ENCODE data around the gene ZEB1. TPM values are rescaled to one million over a fixed set of nuclear protein-coding genes. Genes with fewer than 3 reads are reported as not detected.

Gene ZEB1
- total RNA-seq = 121 and 168 TPM in 2 replicates

DNA sequence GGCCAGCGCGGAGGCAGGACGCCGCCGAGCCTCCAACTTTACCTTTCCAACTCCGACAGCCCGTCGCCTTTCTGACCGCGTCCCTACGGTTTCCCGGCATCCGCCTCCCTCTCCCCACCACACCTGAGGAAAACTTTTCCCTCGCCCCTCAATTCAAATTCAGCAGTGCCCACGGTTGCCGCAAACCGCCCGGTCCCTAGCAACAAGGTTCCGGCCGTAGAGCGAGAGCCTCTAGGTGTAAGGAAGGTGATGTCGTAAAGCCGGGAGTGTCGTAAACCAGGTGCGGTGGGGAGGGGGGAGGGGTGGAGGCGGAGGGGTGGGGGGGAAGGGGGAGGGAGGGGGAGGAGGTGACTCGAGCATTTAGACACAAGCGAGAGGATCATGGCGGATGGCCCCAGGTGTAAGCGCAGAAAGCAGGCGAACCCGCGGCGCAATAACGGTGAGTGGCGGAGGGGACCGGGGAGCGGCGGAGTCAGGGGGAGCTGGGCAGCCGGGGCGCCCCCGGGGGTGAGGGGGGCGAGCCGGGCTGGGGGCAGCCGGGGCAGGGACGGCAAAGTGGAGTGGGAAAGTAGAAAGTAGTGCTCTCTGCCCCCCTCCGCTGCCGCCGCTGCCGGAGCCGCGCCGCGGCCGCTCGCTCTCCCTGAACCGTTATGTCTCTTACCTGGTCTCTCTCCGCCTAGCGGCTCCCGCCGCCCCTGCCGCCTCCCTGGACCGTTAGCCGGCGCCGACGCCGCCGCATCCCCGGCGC is at the start of gene ZEB1:
TSS of gene ZEB1 (plus strand) at position 363 of the 748 bp plus-strand sequence. CDS start at position 382, 19 bp downstream.
- DNase-seq (ENCODE audit: low read depth, low spot score) = peak; percentile 84

DNA sequence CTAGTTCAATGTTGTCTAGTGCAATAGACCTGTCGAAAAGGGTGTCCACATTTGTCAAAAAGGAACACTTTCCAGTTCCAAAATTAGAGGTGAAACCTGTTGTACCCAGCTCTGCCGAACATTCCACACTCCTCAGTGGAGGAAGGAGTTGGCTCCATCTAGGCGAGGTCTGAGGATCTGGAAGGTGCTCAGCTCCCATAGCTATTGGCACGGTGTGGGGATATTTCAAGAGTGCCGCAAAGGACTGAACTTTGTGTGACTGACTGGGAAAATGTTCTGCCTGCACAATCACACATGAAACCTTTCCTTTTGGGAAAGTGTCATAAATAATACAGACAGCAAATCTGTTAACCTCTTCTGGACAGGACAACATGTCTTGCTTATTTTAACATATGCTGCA is 48.1 kb upstream of the ZEB1 start:
- DNase-seq (ENCODE audit: low read depth, low spot score) = no peak

DNA sequence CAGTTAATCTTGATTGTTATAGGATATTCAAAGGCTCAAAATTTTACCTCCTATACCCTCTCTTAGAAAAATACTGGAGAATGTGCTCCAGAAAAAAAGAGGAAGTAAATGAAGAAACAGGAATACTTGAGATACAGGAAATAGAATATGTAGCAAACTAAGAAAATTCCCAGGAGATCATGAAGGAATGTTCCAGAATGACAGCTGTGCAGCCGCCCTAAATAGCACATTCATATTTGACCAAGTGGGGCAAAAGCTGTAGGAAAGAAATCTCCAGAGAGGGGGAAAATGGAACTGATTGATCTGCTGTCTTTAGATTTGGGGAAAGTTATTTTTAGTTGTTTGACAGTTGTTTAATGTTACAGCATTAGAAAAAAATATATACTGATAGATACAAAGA is 46.2 kb upstream of the ZEB1 start:
- no peak for DNase-seq (ENCODE audit: low read depth, low spot score)

DNA sequence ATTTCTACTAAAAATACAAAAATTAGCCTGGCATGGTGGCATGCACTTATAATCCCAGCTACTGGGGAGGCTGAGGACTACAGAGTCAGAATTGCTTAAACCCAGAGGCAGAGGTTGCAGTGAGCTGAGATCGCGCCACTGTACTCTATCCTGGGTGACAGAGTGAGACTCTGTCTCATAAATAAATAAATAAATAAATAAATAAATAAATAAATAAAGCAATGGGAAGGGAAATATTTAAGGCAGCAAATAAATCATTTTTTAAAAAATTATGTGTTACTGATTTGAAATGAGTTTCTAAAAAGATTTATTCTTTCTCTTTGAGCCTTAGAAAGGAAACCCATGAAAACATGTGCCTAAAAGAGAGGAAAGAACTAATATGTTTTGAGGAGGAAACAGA is 45.2 kb upstream of the ZEB1 start:
- DNase-seq (ENCODE audit: low read depth, low spot score) = no peak

DNA sequence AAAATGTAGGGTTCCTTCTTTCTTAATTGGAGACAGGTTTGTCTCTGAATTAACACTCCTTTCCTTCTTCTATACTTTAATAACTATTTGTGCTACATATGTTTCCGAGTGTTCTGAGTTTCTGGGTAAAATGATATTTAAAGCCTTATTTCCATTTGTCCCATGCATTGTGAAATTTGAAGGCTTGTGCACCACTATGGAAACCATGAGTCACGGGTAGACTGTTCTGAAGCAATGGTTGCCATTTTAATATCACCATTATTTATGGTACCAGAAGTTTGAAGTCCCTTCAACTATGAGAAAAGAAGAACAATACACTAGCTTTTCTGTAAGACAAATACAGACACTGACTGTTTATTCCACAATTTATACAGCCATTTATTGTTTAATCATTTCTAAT is 44.7 kb upstream of the ZEB1 start:
- DNase-seq (ENCODE audit: low read depth, low spot score) = no peak

DNA sequence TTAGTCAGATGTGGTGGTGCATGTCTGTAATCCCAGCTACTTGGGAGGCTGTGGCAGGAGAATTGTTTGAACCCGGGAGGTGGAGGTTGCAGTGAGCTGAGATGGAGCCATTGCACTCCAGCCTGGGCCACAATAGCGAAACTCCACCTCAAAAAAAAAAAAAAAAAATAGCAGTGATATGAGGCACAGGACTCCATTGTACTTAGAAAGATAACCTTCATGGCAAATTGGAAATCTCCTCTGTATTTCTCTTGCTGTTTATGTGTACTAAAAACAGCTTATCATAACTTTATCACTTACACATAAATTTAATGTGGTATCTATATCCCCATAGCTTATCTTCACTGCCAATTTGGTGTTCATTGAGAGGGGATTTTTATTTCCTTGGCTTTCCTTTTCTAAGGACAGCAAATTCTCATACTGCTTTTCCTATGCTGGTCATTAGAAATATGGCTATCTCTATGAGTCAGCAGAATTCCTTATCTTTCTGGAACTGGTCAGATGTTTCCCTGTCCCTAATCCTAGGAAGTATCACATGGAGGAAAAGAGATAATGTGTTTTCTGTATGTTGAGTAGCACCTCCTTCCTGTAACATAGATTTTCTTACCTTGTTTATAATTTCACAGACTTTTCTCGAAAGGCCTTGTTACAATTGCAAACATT is 40.6 kb upstream of the ZEB1 start:
- peak; percentile 58 for DNase-seq (ENCODE audit: low read depth, low spot score)

DNA sequence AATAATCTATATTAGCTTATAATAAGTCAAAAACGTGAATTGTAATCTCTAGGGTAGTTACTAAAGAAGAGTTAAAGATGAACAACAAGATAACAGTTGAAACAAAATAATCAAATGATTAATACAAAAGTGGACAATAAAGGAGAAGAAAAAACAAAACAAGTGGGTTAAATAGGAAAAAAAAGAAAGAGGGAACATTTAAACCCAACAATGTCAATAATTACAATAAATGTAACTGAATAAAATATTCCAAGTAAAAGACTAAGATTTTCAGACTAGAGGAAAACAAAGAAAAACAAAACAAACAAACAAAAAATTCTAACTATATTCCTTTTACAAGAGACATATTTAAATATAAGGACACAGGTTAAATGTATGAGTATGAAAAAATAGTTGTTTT is 38.0 kb upstream of the ZEB1 start:
- DNase-seq (ENCODE audit: low read depth, low spot score) = no peak

DNA sequence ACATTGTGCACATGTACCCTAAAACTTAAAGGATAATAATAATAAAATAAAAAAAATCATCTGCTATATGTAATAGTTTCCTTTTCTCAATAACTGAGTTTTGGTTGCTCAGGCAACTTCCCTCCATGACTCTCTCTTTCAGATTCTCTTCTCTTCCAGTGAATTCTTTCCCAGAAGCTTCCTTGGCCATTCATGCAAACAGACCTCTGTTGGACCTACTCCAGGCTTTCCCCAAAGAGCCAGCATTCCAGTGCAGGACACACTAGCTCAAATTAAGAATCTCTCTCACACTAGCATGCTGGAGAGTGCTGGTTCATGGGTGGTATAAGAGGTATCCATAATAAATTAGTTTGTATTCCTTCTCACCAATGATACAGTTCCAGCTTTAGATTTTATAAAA is 31.0 kb upstream of the ZEB1 start:
- no peak for DNase-seq (ENCODE audit: low read depth, low spot score)

DNA sequence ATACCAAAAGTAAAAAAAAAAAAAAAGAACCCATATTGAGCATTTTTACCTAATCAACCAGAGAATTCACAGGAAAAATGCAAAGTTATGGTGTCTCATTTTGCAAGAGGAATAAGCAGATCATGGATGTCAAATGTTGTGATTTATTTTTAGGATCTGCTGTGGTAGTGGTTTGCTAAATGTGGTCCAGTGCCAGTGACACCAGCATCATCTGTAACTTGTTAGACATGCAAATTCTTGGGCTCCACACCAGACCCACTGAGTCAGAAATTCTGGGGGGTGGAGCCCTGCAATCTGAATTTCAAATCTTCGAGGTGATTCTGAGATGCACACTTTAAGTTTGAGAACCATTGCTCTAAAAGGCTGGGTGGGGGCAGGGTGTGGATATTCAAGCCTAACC is 30.1 kb upstream of the ZEB1 start:
- DNase-seq (ENCODE audit: low read depth, low spot score) = no peak

DNA sequence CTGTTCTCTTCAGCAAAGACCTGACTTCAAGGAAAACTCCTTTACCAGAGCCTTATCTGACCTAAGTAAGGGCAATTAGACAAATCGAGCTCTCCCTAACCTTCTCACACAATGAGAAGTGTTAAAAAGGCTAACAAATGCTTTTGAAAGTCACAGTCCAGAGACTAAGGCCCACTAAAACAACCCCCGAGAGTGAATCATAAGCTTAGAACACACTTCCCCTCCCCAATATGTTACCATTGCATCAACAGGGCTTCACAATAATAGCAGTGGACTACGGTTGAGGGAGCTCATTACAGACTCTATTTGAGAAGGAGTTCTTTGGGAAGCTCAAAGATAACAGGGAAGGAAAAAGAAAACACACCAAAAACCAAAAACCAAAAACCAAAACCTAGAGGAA is 28.6 kb upstream of the ZEB1 start:
- DNase-seq (ENCODE audit: low read depth, low spot score) = no peak

DNA sequence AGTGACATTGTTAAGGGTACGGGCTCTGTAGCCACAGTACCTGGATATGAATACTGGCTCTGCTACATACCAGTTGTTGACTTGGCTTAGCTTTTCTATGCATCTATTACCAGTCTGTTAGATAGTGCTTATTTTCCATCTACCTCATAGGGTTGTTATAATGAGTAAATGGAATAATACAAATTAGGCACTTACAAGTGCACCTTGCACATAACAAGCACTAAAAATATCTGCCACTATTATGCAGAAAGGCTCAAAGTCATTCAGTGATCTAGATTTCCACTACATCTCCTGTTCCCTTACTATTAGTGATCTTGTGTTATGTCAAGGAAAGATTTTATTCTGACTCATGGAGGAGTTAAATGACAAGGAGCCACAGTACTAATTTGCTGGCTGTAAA is 27.9 kb upstream of the ZEB1 start:
- DNase-seq (ENCODE audit: low read depth, low spot score) = no peak

DNA sequence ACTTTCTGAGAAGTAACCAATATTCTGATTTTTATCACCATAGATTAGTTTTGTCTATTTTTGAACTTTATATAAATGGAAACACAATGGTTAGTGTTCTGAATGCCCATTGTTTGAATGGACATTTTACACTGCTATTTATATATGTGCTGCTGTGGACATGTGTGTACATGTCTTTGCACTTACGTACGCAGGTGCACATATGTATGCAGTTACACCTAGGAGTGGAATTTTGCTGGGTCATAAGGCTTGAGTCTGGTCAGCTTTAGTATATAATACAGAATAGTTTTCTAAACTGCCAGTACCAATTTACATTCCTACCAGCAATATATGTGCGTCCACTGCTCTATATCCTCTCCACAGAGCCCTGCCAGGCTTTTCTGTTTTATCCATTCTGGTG is 24.5 kb upstream of the ZEB1 start:
- DNase-seq (ENCODE audit: low read depth, low spot score) = no peak

DNA sequence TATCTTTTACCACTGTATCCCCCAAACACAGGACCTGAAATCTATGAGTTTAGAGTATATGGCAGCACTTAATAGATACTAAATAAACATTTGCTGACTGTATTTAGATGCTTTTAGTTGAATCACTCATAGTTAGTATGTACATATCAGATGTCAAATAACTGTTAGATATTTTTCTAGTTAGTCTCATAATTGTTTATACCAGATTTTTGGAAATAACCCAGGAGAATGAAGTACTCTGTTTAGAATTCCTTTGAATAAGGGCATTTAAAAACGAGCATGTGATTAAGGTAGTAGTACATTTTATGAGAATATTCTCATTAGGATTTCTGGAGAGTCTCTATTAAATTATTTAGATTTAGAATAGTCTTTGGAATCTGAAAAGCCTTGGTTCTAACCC is 22.3 kb upstream of the ZEB1 start:
- DNase-seq (ENCODE audit: low read depth, low spot score) = no peak

DNA sequence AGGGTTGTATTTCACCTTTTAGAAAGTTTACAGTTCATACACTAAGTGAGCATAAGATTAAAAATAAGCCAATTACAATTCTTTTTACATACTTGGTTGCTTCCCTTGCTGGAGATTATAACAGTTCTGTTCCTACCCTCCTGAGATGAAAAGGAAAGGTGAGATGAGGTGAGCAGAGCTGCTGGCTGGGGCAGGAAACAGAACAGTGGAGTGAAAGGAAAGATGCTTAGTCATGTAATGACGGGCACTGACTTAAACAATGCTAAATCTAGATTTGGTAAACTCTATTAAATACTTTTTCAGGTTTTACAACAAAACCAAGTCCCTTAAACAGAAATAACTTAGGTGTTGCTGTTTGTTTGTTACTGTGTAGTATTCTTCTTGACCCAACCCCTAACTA is 19.9 kb upstream of the ZEB1 start:
- no peak for DNase-seq (ENCODE audit: low read depth, low spot score)

DNA sequence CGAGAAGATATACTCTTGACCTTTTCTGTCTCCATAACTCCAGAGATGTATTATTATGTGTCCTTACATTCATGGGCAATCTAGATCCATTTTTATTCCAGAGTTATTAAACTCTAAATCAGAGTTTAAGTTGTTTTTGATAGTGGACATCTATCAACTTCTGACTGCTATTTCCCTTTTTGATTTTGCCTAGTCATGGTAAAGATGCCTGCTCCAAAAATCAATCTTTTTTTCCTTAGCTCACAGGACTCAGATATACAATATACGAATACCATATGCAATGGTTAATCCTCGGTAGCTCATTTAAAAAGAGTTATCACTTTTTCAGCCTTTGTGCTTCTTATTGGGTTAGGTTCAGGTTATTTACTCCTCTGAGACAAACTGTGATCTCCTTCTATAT is 15.8 kb upstream of the ZEB1 start:
- no peak for DNase-seq (ENCODE audit: low read depth, low spot score)

DNA sequence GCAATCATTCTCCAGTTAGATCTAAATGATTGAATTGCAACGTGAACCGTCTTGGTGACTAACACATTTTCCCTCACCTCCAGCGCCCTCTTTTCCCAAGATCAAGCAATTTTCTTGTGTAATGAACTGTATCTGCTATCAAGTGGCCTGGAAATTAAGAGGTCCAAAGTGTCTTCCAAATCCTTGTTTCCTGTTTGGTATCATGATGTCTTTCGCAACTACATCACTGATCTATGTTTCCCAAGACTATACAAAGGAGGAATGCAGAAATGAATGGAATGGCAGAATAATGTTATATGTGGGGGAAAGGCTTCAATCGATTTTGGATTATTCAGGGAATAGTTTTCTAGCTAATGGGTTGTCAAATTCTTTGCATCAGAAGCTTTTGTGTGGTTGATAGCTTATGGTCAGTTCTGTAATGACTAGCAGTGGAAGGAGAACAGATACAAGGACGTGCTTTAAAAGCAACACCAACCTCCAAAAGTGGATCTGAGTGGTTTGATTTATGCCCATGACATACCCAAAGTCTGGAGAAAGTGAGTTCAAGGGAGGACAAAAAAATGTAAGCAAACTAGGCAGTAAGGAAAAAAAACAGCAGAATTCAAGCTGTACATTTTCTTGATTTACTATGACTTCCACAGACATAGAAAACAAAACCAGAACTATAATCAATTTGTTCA is 14.6 kb upstream of the ZEB1 start:
- DNase-seq (ENCODE audit: low read depth, low spot score) = no peak

DNA sequence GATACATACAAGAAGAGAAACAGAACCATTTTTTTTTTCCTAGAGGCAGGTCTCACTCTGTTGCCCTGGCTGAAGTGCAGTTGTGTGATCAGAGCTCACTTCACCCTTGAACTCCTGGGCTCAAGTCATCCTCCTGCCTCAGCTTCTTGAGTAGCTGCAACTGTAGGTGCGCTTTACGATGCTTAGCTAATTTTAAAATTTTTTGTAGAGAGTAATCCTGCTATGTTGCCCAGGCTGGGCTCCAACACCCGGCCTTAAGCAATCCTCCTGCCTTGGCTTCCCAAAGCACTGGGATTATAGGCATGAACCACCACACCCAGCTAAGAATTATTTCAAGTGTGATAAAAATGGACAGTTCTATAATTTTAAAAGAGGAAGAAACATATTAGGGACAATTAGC is 5.6 kb upstream of the ZEB1 start:
- DNase-seq (ENCODE audit: low read depth, low spot score) = no peak

DNA sequence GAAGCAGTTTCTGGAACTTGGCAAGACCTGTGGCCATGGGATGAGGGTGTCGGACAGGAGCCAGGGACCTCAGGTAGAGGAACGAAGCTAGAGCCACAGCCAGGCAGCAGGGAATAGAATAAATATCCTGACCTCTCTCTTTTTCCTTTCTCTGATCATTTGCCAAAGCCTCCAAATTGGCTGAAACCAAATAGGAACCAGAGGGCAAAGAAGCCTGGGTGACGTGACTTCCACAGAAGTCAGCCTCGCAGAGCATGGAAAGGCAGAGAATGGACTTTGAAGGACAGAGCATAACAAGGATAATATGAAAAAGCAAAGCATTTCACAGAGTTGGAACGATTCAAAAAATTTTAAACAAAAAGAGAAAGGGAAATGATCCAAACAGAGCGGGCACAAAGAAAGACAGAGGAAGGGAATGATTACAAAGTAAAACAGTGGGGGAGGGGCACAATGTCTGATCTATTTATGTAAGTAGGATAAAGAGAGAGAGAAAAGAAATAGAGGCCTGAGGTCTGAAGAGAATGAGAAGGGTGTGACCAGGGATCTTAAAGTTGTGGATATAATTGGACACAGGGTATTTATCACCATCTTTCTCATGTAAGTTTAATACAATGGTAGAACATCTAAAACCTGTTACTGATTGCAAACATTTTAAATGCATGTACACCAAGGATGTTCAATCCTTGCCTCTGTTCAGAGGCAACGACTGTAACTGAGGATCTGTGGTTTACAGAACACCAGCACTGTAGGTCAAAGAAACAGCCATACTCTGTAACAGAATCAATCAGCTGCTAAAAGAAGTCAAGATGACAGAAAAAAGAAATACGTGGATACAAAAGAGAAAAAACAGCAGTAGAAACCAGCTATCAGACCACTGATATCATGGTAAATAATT is 4.5 kb upstream of the ZEB1 start:
- DNase-seq (ENCODE audit: low read depth, low spot score) = no peak

DNA sequence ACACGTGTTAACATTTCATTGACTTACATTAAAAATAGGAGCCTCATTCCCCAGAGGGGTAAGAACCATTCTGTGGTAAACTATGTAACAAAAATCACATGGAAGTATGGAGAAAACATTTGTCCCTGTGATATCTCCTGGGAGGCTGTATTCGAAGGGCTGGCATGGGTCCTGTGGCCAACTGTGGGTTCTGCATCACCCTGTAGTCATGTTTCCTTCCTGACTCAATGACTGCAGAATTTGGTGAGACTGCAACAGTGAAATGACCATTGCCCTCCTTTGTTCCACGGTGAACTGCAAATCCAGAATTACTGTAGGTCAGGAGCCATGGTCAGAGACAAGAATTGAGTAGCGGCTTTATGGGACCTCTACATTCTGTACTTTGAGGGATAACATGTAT is 3.6 kb upstream of the ZEB1 start:
- no peak for DNase-seq (ENCODE audit: low read depth, low spot score)

DNA sequence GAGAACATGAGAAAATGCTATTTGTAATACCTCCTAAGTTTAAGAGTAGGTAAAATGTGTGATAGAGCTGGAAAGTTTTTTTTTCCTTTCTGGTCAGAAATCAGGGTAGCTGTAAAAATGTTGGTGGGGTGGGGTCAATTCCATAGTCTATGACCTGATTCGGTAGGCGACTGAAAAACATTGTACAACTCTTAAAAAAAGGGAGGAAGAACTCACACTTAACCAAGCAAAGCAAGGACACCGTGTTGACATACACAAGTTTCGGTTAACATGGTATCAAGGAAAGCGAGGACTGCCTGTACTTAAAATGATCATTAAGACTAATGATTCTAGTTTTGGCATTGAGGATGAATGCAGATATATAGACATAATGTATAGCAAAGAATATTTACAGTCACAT is 1.8 kb upstream of the ZEB1 start:
- DNase-seq (ENCODE audit: low read depth, low spot score) = no peak

DNA sequence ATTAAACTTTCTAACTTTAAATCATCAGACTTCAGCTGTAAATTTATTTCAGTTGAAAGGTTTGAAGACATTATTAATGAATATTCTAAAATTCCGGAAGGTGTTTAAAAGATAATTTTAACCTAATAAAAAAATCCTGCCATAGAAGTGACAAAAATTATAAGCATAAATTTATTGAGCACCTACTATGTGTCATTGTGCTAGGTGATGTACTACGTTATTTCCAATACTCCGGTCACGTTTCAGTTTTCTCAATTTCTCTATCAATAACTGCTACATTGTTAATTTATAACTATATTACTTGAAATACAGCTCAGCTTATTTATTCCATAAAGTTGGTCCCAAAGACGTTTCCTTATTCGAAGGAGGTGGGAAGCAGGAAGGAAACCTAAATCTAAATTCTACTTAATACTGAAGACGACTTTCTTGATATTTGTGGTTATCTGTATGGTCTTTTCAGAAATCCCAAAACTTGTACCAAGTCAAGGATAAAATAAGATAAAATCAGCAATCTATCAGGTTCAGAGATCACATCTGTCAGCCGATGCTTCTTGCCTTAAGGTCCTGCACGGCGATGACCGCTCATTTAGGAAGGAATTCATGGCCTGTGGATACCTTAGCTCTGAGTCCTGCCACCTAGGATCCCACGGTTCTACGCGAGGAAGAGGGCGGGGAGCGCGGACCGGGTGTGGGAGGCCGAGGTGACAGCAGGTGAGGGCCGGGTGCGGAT is 1.2 kb upstream of the ZEB1 start:
- no peak for DNase-seq (ENCODE audit: low read depth, low spot score)
